ENCODE data around the gene TGIF1. TPM values are rescaled to one million over a fixed set of nuclear protein-coding genes. Genes with fewer than 3 reads are reported as not detected.

Gene TGIF1
- total and polyA plus RNA-seq, 9 of the 15 experiments (the other 6 are each of a cell fraction or from before 2014, with no cell fraction given): 16.1 to 77.7 (median 44.6) TPM

DNA sequence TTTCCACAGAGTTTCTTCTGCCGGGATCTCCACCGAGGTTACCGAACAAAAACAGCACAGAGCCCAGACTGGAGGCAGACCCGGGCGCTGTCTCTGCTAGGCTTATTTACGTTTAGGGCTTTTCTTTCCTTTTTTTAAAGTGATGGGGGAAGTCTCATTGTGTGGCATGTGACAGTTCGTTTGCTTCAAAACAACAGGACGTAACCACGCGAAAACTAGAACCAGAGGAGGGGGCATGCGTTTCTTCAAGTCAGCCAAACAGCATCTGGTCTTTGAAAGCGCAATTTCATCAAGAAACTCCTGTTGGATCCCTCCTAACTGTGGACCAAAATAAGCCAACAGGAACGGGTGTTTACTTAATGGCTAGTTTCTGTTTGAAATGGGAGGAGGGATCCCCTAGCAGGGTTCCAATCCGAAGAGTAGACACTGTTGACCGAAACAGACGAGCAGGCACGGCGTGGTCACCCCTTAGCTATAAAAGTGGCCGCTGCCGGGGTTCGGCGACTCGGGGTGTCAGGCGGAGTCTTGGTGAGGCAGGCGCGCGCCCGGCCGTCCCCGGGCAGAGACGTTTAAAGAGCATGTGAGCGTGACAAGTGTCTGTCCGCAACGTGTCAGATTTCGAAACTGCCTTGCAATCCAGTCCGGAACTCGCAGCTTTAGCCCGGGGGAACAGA is 997 bp upstream of the TGIF1 start (continued):
- TF ChIP-seq, protein P1, sequence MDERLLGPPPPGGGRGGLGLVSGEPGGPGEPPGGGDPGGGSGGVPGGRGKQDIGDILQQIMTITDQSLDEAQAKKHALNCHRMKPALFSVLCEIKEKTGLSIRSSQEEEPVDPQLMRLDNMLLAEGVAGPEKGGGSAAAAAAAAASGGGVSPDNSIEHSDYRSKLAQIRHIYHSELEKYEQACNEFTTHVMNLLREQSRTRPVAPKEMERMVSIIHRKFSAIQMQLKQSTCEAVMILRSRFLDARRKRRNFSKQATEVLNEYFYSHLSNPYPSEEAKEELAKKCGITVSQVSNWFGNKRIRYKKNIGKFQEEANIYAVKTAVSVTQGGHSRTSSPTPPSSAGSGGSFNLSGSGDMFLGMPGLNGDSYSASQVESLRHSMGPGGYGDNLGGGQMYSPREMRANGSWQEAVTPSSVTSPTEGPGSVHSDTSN (CRISPR knock-in tag; IDR thresholded peaks at IDR 0.05; ENCODE audit: low read depth): peak; percentile 37; the same call in 1 of the 2 replicates
- TF ChIP-seq, protein P1 (tag; conservative IDR thresholded peaks at IDR 0.05; ENCODE audit: low read depth): peak; percentile 54; the same call in 1 of the 2 replicates
- TF ChIP-seq COPS2 (conservative IDR thresholded peaks at IDR 0.05): no peak
- TF ChIP-seq, protein P2, sequence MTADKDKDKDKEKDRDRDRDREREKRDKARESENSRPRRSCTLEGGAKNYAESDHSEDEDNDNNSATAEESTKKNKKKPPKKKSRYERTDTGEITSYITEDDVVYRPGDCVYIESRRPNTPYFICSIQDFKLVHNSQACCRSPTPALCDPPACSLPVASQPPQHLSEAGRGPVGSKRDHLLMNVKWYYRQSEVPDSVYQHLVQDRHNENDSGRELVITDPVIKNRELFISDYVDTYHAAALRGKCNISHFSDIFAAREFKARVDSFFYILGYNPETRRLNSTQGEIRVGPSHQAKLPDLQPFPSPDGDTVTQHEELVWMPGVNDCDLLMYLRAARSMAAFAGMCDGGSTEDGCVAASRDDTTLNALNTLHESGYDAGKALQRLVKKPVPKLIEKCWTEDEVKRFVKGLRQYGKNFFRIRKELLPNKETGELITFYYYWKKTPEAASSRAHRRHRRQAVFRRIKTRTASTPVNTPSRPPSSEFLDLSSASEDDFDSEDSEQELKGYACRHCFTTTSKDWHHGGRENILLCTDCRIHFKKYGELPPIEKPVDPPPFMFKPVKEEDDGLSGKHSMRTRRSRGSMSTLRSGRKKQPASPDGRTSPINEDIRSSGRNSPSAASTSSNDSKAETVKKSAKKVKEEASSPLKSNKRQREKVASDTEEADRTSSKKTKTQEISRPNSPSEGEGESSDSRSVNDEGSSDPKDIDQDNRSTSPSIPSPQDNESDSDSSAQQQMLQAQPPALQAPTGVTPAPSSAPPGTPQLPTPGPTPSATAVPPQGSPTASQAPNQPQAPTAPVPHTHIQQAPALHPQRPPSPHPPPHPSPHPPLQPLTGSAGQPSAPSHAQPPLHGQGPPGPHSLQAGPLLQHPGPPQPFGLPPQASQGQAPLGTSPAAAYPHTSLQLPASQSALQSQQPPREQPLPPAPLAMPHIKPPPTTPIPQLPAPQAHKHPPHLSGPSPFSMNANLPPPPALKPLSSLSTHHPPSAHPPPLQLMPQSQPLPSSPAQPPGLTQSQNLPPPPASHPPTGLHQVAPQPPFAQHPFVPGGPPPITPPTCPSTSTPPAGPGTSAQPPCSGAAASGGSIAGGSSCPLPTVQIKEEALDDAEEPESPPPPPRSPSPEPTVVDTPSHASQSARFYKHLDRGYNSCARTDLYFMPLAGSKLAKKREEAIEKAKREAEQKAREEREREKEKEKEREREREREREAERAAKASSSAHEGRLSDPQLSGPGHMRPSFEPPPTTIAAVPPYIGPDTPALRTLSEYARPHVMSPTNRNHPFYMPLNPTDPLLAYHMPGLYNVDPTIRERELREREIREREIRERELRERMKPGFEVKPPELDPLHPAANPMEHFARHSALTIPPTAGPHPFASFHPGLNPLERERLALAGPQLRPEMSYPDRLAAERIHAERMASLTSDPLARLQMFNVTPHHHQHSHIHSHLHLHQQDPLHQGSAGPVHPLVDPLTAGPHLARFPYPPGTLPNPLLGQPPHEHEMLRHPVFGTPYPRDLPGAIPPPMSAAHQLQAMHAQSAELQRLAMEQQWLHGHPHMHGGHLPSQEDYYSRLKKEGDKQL (CRISPR knock-in tag; IDR thresholded peaks at IDR 0.05; ENCODE audit: borderline replicate concordance): 0 out of 2 replicates have a peak, but pooled peaks have one; percentile 23

Data from K562 (cell line).